Chondrocyte (in vitro differentiated cells): ENCODE measurements around the gene LDLRAD4. TPM values are rescaled to one million over a fixed set of nuclear protein-coding genes. Genes with fewer than 3 reads are reported as not detected.
A peak's percentile ranks its signal among the peaks of the same experiment; 100 is the strongest.

ENCODE experiments used
- DNase-seq: peaks from one replicate; pipeline ENCODE4 v3.0.0; 2021; ENCODE audit warnings: mixed read lengths, low spot score
- H3K27ac Mint-ChIP-seq: one replicate; pipeline ENCODE4 v1.8.0; 2021; ENCODE audit warnings: mild to moderate bottlenecking, moderate library complexity, mixed read lengths; ENCODE audit not compliant: unreplicated experiment
- H3K27me3 Mint-ChIP-seq: 2 replicates; pipeline ENCODE4 v1.8.0; 2021; ENCODE audit warnings: low read depth, mixed read lengths
- H3K36me3 Mint-ChIP-seq: 2 replicates; pipeline ENCODE4 v1.8.0; 2021; ENCODE audit warnings: low read depth, mixed read lengths
- H3K4me1 Mint-ChIP-seq: 2 replicates; pipeline ENCODE4 v1.8.0; 2021; ENCODE audit warnings: low read depth, mild to moderate bottlenecking, mixed read lengths
- H3K4me3 Mint-ChIP-seq: one replicate; pipeline ENCODE4 v1.8.0; 2021; ENCODE audit warnings: mild to moderate bottlenecking, moderate library complexity, mixed read lengths; ENCODE audit not compliant: unreplicated experiment
- H3K9me3 Mint-ChIP-seq: 2 replicates; pipeline ENCODE4 v1.8.0; 2021; ENCODE audit warnings: low read depth, mixed read lengths
- total RNA-seq: library from RNA; stranded (reverse); gene quantifications from 3 replicates; pipeline ENCODE4 v1.2.1, GENCODE V29; 2021
- TF ChIP-seq, protein P1 (sequence below): fragments of 200-600 bp; sonication (generic); IDR thresholded peaks from 2 replicates; pipeline ENCODE4 v1.5.0; 2021; ENCODE audit warnings: antibody characterized with exemption, mild to moderate bottlenecking, moderate library complexity

The LDLRAD4 gene
- total RNA-seq, 1 donor from 2014 or later, result 80.5 TPM

DNA sequence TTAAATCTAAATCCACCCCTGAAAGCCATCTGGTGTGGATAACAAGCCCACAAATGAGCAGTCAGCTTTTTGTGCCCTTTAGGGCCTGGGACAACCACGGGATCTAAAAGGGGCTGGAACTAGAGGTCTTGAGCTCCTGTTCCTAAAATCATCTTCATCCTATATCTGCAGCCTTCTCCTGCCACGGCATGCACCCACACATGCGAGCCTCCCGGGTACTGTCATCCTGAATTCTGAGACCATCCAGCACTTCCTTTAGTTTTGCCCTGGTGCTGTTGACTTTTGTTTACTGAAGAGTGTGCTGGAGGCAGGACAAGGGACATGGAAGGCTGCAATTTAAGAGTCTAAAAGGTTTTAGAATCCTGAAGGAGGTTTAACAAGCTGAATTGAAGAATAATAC lies 324.6 kb downstream of the LDLRAD4 start:
- peaks cover 54% of the 10 kb centered on the region for H3K4me1 Mint-ChIP-seq
- no peak overlapping the region for H3K27ac Mint-ChIP-seq
- H3K9me3 Mint-ChIP-seq, result no peaks in the 10 kb centered on the region
- no peak for DNase-seq
- H3K27me3 Mint-ChIP-seq, result no peaks in the 10 kb centered on the region
- TF ChIP-seq, protein P1, sequence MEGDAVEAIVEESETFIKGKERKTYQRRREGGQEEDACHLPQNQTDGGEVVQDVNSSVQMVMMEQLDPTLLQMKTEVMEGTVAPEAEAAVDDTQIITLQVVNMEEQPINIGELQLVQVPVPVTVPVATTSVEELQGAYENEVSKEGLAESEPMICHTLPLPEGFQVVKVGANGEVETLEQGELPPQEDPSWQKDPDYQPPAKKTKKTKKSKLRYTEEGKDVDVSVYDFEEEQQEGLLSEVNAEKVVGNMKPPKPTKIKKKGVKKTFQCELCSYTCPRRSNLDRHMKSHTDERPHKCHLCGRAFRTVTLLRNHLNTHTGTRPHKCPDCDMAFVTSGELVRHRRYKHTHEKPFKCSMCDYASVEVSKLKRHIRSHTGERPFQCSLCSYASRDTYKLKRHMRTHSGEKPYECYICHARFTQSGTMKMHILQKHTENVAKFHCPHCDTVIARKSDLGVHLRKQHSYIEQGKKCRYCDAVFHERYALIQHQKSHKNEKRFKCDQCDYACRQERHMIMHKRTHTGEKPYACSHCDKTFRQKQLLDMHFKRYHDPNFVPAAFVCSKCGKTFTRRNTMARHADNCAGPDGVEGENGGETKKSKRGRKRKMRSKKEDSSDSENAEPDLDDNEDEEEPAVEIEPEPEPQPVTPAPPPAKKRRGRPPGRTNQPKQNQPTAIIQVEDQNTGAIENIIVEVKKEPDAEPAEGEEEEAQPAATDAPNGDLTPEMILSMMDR, result no peak
- H3K36me3 Mint-ChIP-seq, result peaks cover 5% of the 10 kb centered on the region
- no peak overlapping the region for H3K4me3 Mint-ChIP-seq

- Mint-ChIP-seq H3K9me3 (no peaks in the 10 kb centered on the region), H3K27ac (no peak overlapping the region), H3K27me3 (no peaks in the 10 kb centered on the region), H3K36me3 (peaks cover 5% of the 10 kb centered on the region), H3K4me1 (peaks cover 55% of the 10 kb centered on the region), H3K4me3 (no peak overlapping the region)
- TF ChIP-seq, protein P1, result no peak
- peak; percentile 53 for DNase-seq
Observed at GRCh38 chr18:13543811-13544732, 325.5 kb downstream of the LDLRAD4 start.

DNA sequence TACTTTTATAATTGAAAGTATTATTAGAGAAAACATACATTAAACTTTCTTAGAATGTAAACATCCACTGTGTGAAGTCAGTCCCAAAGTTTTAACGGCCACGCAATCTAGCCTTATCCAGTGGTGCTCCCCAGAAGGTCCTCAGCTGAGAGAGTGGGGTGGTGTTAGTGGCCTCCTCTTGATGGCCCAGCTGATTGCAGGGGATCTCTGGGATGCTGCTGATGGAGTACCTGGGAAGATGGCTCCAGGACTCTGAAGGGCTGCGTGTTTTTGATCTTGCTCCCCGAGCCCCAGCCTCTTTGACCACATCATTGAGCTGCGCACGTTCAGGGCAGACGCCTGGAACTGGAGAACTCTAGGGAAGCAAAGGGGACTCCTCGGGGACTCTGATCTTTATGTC lies 326.4 kb downstream of the LDLRAD4 start:
- H3K36me3 Mint-ChIP-seq, result peaks cover 5% of the 10 kb centered on the region
- H3K27ac Mint-ChIP-seq, result no peak overlapping the region
- TF ChIP-seq, protein P1, result no peak
- no peaks in the 10 kb centered on the region for H3K27me3 Mint-ChIP-seq
- H3K9me3 Mint-ChIP-seq, result no peaks in the 10 kb centered on the region
- peak; percentile 29 for DNase-seq
- H3K4me3 Mint-ChIP-seq, result no peak overlapping the region
- H3K4me1 Mint-ChIP-seq, result peaks cover 56% of the 10 kb centered on the region

DNA sequence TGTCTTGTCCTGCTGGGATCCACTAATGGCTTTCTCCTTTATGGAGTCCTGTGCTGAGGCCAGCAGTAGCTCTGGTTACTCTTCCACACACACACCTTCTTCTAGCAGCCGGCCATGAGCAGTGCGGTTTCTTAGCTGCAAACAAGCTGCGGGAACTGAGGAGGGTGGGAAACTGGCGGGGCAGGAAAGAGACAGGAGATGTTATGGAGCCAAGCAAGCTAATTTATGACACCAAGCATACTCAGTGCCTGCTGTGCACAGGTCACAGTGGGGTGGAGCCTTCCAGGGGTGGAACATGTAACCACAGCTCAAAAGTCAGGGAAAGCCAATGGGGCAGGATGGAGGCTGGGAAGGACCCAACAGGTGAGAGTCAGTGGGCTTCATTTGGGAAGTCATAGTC lies 327.0 kb downstream of the LDLRAD4 start:
- no peak overlapping the region for H3K27ac Mint-ChIP-seq
- no peak overlapping the region for H3K4me3 Mint-ChIP-seq
- peaks cover 7% of the 10 kb centered on the region for H3K36me3 Mint-ChIP-seq
- TF ChIP-seq, protein P1, result no peak
- DNase-seq, result peak; percentile 61
- H3K4me1 Mint-ChIP-seq, result peaks cover 56% of the 10 kb centered on the region
- H3K9me3 Mint-ChIP-seq, result no peaks in the 10 kb centered on the region
- H3K27me3 Mint-ChIP-seq, result no peaks in the 10 kb centered on the region

DNA sequence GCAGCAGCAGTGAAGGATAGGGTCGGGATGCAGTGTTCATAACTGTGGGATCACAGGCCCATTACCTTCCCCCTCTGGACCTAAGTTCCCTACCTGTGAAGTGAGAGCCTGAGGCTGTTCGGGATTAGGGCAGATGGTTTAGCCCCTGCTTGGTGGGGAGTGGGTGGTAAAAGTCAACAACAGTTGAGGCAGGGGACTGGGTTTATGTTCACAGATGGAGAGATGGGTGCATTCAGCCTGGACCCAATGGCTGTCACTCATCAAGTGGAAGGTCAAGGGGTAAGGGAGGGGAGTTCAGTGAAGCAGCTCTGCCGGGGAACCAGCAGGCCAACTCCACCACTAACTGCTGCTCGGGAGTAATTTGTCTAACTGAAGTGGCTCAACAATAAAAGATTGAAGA lies 327.4 kb downstream of the LDLRAD4 start:
- no peaks in the 10 kb centered on the region for H3K27me3 Mint-ChIP-seq
- no peaks in the 10 kb centered on the region for H3K9me3 Mint-ChIP-seq
- no peak overlapping the region for H3K4me3 Mint-ChIP-seq

More for the DNA sequence above, 327.4 kb downstream of the LDLRAD4 start:
- DNase-seq, result no peak
- TF ChIP-seq, protein P1, result no peak
- H3K27ac Mint-ChIP-seq, result no peak overlapping the region
- peaks cover 7% of the 10 kb centered on the region for H3K36me3 Mint-ChIP-seq
- H3K4me1 Mint-ChIP-seq, result peaks cover 52% of the 10 kb centered on the region
